OCI-LY1 (cell line): ENCODE measurements around the gene BLM.

Experiments used
- H2AFZ ChIP-seq: fragments of 200-600 bp; sonication (generic), shearing (Covaris generic); 2 replicates; pipeline ENCODE4 v1.6.0; 2014; ENCODE audit warnings: antibody characterized with exemption, mild to moderate bottlenecking, low read length
- H3F3A ChIP-seq: fragments of 200-600 bp; sonication (generic), shearing (Covaris generic); 2 replicates; pipeline ENCODE4 v1.6.0; 2014; ENCODE audit warnings: mild to moderate bottlenecking, antibody characterized with exemption, low read length, moderate library complexity; ENCODE audit not compliant: insufficient read depth
- H3K27ac ChIP-seq: fragments of 200-600 bp; sonication (generic); 2 replicates; pipeline ENCODE4 v1.5.1; 2014; ENCODE audit warnings: low read length, mixed run types, mild to moderate bottlenecking, low read depth; ENCODE audit not compliant: poor library complexity, severe bottlenecking
- H3K27me3 ChIP-seq: fragments of 200-600 bp; sonication (generic); 2 replicates; pipeline ENCODE4 v1.6.0; 2014; ENCODE audit warnings: antibody characterized with exemption, mild to moderate bottlenecking, low read length, moderate library complexity; ENCODE audit not compliant: insufficient read depth
- H3K36me3 ChIP-seq: fragments of 200-600 bp; sonication (generic); 2 replicates; pipeline ENCODE4 v1.6.1; 2014; ENCODE audit warnings: mild to moderate bottlenecking, antibody characterized with exemption, low read length, moderate library complexity, mixed read lengths; ENCODE audit not compliant: insufficient read depth
- H3K4me1 ChIP-seq: fragments of 200-600 bp; sonication (generic); 2 replicates; pipeline ENCODE4 v1.5.1; 2014; ENCODE audit warnings: mild to moderate bottlenecking, low read length, moderate library complexity; ENCODE audit not compliant: insufficient read depth, severe bottlenecking
- H3K4me2 ChIP-seq: fragments of 200-600 bp; sonication (generic), shearing (Covaris generic); 2 replicates; pipeline ENCODE4 v1.6.1; 2014; ENCODE audit warnings: low read length
- H3K4me3 ChIP-seq: fragments of 200-600 bp; sonication (generic); 2 replicates; pipeline ENCODE4 v1.5.1; 2014; ENCODE audit warnings: low read length, low read depth, mild to moderate bottlenecking, mixed read lengths; ENCODE audit not compliant: poor library complexity, severe bottlenecking
- H3K79me2 ChIP-seq: fragments of 200-600 bp; shearing (Covaris generic); 2 replicates; pipeline ENCODE4 v1.6.1; 2016; ENCODE audit warnings: mixed run types, low read length, mixed read lengths; ENCODE audit not compliant: insufficient read depth
- H3K9ac ChIP-seq: fragments of 200-600 bp; sonication (generic), shearing (Covaris generic); 2 replicates; pipeline ENCODE4 v1.6.1; 2014; ENCODE audit warnings: mild to moderate bottlenecking, low read length, mixed read lengths
- H3K9me2 ChIP-seq: fragments of 200-600 bp; sonication (generic), shearing (Covaris generic); 2 replicates; pipeline ENCODE4 v1.6.1; 2014; ENCODE audit warnings: low read depth, mild to moderate bottlenecking, low read length, mixed read lengths
- H3K9me3 ChIP-seq: fragments of 200-600 bp; shearing (Covaris generic); 2 replicates; pipeline ENCODE4 v1.6.1; 2014; ENCODE audit warnings: low read length, mixed read lengths
- H4K20me1 ChIP-seq: fragments of 200-600 bp; sonication (generic), shearing (Covaris generic); 2 replicates; pipeline ENCODE4 v1.6.0; 2016; ENCODE audit warnings: mild to moderate bottlenecking, low read length; ENCODE audit not compliant: insufficient read depth
- EZH2 ChIP-seq: fragments of 200-600 bp; sonication (generic), shearing (Covaris generic); IDR thresholded peaks from 2 replicates; pipeline ENCODE4 v1.8.0; 2017; ENCODE audit warnings: borderline replicate concordance, mixed run types, mild to moderate bottlenecking, antibody characterized with exemption, low read length, moderate library complexity, mixed read lengths
- TF ChIP-seq, protein P1 (sequence below): fragments of 200-600 bp; sonication (generic), shearing (Covaris generic); IDR thresholded peaks from 2 replicates; pipeline ENCODE4 v1.5.1; 2017; ENCODE audit warnings: mild to moderate bottlenecking, antibody characterized with exemption, low read length, moderate library complexity, mixed read lengths

The BLM gene

DNA sequence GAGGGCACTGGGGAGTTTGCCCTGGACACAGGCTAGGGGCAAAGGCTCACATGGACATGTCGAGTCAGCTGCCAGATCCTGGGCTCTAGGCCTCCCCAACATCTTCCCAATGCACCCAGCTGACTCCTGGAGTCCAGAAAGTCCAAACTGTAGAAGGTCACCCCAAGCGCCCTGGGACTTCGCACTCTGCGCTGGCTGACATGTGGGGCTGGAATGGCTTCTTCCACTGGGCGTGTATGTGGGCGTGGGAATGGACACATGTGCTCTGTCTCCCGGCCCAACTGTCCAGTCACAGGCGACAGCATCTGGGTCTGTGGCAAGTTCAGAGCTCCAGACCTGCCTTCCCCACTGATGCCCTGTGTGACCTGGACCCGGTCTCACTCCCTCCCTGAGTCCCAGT lies 138.0 kb downstream of the BLM start:
- Histone ChIP-seq H3K4me2 (no peak overlapping the region), H4K20me1 (no peaks in the 10 kb centered on the region), H2AFZ (no peak overlapping the region), H3K36me3 (no peaks in the 10 kb centered on the region), H3K9me2 (no peaks in the 10 kb centered on the region), H3K27ac (no peak overlapping the region), H3K4me3 (no peak overlapping the region), H3K79me2 (no peaks in the 10 kb centered on the region), H3K27me3 (no peaks in the 10 kb centered on the region; the same call in 1 of the 2 replicates), H3F3A (no peaks in the 10 kb centered on the region), H3K9me3 (no peaks in the 10 kb centered on the region), H3K9ac (no peak overlapping the region), H3K4me1 (peaks cover 21% of the 10 kb centered on the region)
- TF ChIP-seq EZH2: no peak
- TF ChIP-seq, protein P1, sequence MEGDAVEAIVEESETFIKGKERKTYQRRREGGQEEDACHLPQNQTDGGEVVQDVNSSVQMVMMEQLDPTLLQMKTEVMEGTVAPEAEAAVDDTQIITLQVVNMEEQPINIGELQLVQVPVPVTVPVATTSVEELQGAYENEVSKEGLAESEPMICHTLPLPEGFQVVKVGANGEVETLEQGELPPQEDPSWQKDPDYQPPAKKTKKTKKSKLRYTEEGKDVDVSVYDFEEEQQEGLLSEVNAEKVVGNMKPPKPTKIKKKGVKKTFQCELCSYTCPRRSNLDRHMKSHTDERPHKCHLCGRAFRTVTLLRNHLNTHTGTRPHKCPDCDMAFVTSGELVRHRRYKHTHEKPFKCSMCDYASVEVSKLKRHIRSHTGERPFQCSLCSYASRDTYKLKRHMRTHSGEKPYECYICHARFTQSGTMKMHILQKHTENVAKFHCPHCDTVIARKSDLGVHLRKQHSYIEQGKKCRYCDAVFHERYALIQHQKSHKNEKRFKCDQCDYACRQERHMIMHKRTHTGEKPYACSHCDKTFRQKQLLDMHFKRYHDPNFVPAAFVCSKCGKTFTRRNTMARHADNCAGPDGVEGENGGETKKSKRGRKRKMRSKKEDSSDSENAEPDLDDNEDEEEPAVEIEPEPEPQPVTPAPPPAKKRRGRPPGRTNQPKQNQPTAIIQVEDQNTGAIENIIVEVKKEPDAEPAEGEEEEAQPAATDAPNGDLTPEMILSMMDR: no peak

DNA sequence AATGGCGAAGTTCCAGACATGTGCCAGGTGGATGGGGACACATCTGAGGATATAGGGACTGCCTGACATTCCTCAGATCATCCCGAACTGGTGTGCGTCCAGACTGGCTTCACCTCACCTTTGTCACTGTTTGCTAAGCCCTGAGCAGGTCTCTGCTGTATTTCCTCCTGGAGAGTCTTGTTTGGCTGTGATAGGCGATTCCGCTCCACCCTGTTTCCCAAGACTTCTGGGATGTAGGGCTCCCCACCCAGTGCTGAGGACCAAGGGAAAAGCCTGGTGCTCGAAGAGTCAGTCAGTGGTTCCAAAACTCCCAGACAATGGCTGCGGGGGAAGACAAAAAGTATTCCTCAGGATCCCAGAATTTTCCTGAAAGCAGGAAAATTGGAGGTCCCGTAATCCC lies 140.2 kb downstream of the BLM start:
- Histone ChIP-seq H3K4me2 (no peak overlapping the region), H3K27ac (no peak overlapping the region), H3K4me1 (peaks cover 19% of the 10 kb centered on the region), H3K36me3 (no peaks in the 10 kb centered on the region), H3F3A (no peaks in the 10 kb centered on the region), H3K4me3 (no peak overlapping the region), H3K9me2 (no peaks in the 10 kb centered on the region), H2AFZ (no peak overlapping the region), H3K9ac (no peak overlapping the region), H3K27me3 (no peaks in the 10 kb centered on the region), H4K20me1 (no peaks in the 10 kb centered on the region), H3K79me2 (no peaks in the 10 kb centered on the region), H3K9me3 (no peaks in the 10 kb centered on the region)
- TF ChIP-seq, protein P1: no peak
- TF ChIP-seq EZH2: no peak

DNA sequence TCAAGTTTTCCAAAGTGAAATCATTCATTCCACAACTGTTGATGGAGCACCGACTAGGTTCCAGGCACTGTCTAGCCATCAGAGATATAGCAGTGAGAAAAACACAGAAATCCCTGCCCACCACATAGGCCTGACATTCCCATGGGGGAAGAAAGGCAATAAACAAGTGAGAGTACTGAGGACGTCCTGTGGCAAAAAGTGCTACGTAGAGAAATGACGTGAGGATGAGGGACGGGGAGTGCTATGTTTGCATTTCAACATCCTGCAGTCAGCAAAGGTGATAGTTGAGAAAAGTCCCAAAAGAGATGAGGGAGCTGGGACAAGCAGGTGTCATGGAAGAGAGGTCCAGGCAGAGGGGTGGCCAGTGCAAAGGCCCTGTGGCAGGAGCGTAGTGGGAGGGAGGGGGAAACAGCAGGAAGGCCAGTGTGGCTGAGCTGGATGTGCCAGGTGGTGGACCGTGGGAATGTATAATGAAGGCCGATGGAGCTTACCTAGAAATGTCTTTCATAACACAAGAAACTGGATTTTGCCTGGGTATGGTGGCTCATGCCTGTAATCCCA lies 140.8 kb downstream of the BLM start:
- H3K4me1 ChIP-seq: peaks cover 13% of the 10 kb centered on the region
- no peak overlapping the region for H3K4me3 ChIP-seq
- no peaks in the 10 kb centered on the region for H3K79me2 ChIP-seq
- H3K9ac ChIP-seq: no peak overlapping the region
- H3K4me2 ChIP-seq: no peak overlapping the region
- no peaks in the 10 kb centered on the region for H3K36me3 ChIP-seq
- TF ChIP-seq EZH2: no peak
- TF ChIP-seq, protein P1: no peak
- no peak overlapping the region for H3K27ac ChIP-seq
- H4K20me1 ChIP-seq: no peaks in the 10 kb centered on the region
- no peaks in the 10 kb centered on the region for H3K9me2 ChIP-seq
- no peaks in the 10 kb centered on the region for H3F3A ChIP-seq
- H3K27me3 ChIP-seq: 0 out of 2 replicates have a peak, but pooled peaks cover 2% of the 10 kb centered on the region
- H3K9me3 ChIP-seq: no peaks in the 10 kb centered on the region
- no peak overlapping the region for H2AFZ ChIP-seq
